Pancreas (tissue), 10 donors: ENCODE measurements around the gene CALML3. TPM values are rescaled to one million over a fixed set of nuclear protein-coding genes. Genes with fewer than 3 reads are reported as not detected.
A peak's percentile ranks its signal among the peaks of the same experiment; 100 is the strongest.

Experiments
- ATAC-seq, 4 donors: fragments of 200-7000 bp; cut with Tn5 transposase; one replicate each; pipeline versions ENCODE4 v1.8.0 to v1.9.1; 2020; ENCODE audit warnings: mild to moderate bottlenecking in 4 of 4, moderate library complexity in 4 of 4
- DNase-seq, 6 donors: peaks; one replicate each; pipeline ENCODE4 v3.0.0-alpha.2; 2020
- FAIRE-seq: peaks from 2 replicates; lab custom pipeline; 2012; peaks lifted over from hg19 to GRCh38; lab: Jason Lieb, UNC
- H3K27ac ChIP-seq, 4 donors: fragments of 200-600 bp; sonication (generic); 1 replicate in 3 of 4; 2 replicates in 1 of 4; pipeline versions ENCODE4 v1.5.0 to v1.8.0; 2020
- H3K27me3 ChIP-seq, 4 donors: fragments of 200-600 bp; one replicate each; pipeline ENCODE4 v1.8.0; 2021
- H3K36me3 ChIP-seq, 3 donors: fragments of 200-600 bp; sonication (generic) in 1 of 3; one replicate each; pipeline versions ENCODE4 v1.5.0 to v1.8.0; 2020 to 2021
- H3K4me1 ChIP-seq, 3 donors: fragments of 200-600 bp; one replicate each; pipeline ENCODE4 v1.8.0; 2021
- H3K4me3 ChIP-seq, 4 donors: fragments of 200-600 bp; sonication (generic) in 2 of 4; one replicate each; pipeline versions ENCODE4 v1.5.0 to v1.8.0; 2020 to 2021
- H3K9me3 ChIP-seq, 4 donors: fragments of 200-600 bp; one replicate each; pipeline ENCODE4 v1.8.0; 2021
- CTCF ChIP-seq, 4 donors: fragments of 200-600 bp; sonication (generic) in 3 of 4; IDR thresholded peaks; one replicate each; pipeline versions ENCODE4 v1.5.0 to v1.8.0; 2021; ENCODE audit warnings: antibody characterized with exemption in 4 of 4
- WGBS, 2 donors: extraction: QIAGEN DNeasy Blood & Tissue Kit; methylation state at CpG; one replicate each; pipeline ENCODE4 v1.1.7; 2013; 5-methylcytosine and 5-hydroxymethylcytosine counted together
- intact Hi-C, 3 donors: fragments of 100-400 bp; cut with DNase I; formaldehyde crosslinking; loops; one replicate each; pipeline versions ENCODE4 v1.11.1 to v1.14.2; 2022
- polyA plus RNA-seq, 2 donors: library from polyadenylated mRNA; stranded (reverse); fragments of 200-250 nt; gene quantifications; one replicate each; pipeline ENCODE4 v1.2.3, GENCODE V29; 2013
- total RNA-seq, 6 donors: library from RNA; stranded (reverse); fragmentation: NEBNext Ultra II Directional in 4 of 6; extraction: Animal tissue kit (Norgen Biotek cat#: 25700) in 4 of 6; gene quantifications; one replicate each; pipeline versions ENCODE4 v1.2.1 to v1.2.4, GENCODE V29; 2021 to 2023
- donor health status: healthy with polysubstance abuse.
- donor health status: DM: no; HTN: no; CAD: no; lungs with moderate emphysema.
- donor health status: DM: no; HTN: no; CAD: no.
- donor health status: control.
- donor health status: control.
- donor health status: Bipolar disorder and iron deficiency.
- donor health status: DM: yes; HTN: yes; CAD: no.
- donor health status: DM: no; HTN: no; CAD: no.
- donor health status: DM: no; HTN: no; CAD: no.
- donor health status: DM: yes; HTN: yes; CAD: no.

The CALML3 gene
- total and polyA plus RNA-seq, 8 donors: 0.05 to 0.08 TPM; not detected in 6

- Histone ChIP-seq H3K4me3 (no peak overlapping the region), H3K36me3 (no peaks in the 10 kb centered on the region), H3K4me1 (peaks cover 0 to 3% (median 0%) of the 10 kb centered on the region in 3 donors), H3K27me3 (no peaks in the 10 kb centered on the region), H3K9me3 (no peaks in the 10 kb centered on the region), H3K27ac (no peak overlapping the region)
- no peak for TF ChIP-seq CTCF (IDR thresholded peaks at IDR 0.05)
- no peak for DNase-seq
- ATAC-seq: no peak
- 95 to 97% methylated on average over 4 of the region's 4 CpGs for WGBS, 2 donors
- intact Hi-C loops: no loop called here
- FAIRE-seq: no peak
These were observed 32.4 kb upstream of the CALML3 start for GRCh38 chr10:5492322-5492855.

GRCh38 chr10:5492929-5493576 lies 31.7 kb upstream of the CALML3 start:
- ATAC-seq (no peak), FAIRE-seq (no peak)

GRCh38 chr10:5493691-5494090 lies 31.1 kb upstream of the CALML3 start:
- FAIRE-seq (no peak), DNase-seq (no peak), ATAC-seq (peak in 1 of 4 donors; percentile 5)
- Histone ChIP-seq H3K4me3 (no peak overlapping the region), H3K9me3 (no peaks in the 10 kb centered on the region), H3K27ac (no peak overlapping the region), H3K36me3 (no peaks in the 10 kb centered on the region), H3K27me3 (no peaks in the 10 kb centered on the region), H3K4me1 (peaks cover 0 to 3% (median 0%) of the 10 kb centered on the region in 3 donors)
- intact Hi-C loops: no loop called here
- WGBS, 2 donors: 28 to 45% methylated on average over 3 of the region's 3 CpGs
- no peak for TF ChIP-seq CTCF (IDR thresholded peaks at IDR 0.05)

More at GRCh38 chr10:5492929-5493576, 31.7 kb upstream of the CALML3 start:
- H3K9me3 ChIP-seq: no peaks in the 10 kb centered on the region
- TF ChIP-seq CTCF (IDR thresholded peaks at IDR 0.05): no peak
- H3K27ac ChIP-seq: no peak overlapping the region
- no peaks in the 10 kb centered on the region for H3K36me3 ChIP-seq
- H3K4me1 ChIP-seq: peaks cover 0 to 3% (median 0%) of the 10 kb centered on the region in 3 donors
- H3K27me3 ChIP-seq: no peaks in the 10 kb centered on the region
- WGBS, 2 donors: 93 to 94% methylated on average over 13 of the region's 13 CpGs
- DNase-seq: no peak
- no peak overlapping the region for H3K4me3 ChIP-seq
- intact Hi-C loops: no loop called here

GRCh38 chr10:5494611-5495010 lies 30.1 kb upstream of the CALML3 start:
- H3K9me3 ChIP-seq: no peaks in the 10 kb centered on the region
- no peak for FAIRE-seq
- no peak for ATAC-seq
- no peak for DNase-seq
- no peaks in the 10 kb centered on the region for H3K27me3 ChIP-seq
- intact Hi-C loops: no loop called here
- H3K27ac ChIP-seq: no peak overlapping the region
- whole genome bisulfite sequencing, 2 donors: 82 to 85% methylated on average over 8 of the region's 8 CpGs
- TF ChIP-seq CTCF (IDR thresholded peaks at IDR 0.05): no peak
- H3K4me3 ChIP-seq: no peak overlapping the region
- peaks cover 0 to 3% (median 0%) of the 10 kb centered on the region in 3 donors for H3K4me1 ChIP-seq
- H3K36me3 ChIP-seq: no peaks in the 10 kb centered on the region
